Measurements from ENCODE around the gene CA6.
"Not testable (repeated sequence)": the region's sequence is repeated elsewhere in the genome, so short reads cannot be mapped to it uniquely, and the experiment has no call there.

The CA6 gene

DNA sequence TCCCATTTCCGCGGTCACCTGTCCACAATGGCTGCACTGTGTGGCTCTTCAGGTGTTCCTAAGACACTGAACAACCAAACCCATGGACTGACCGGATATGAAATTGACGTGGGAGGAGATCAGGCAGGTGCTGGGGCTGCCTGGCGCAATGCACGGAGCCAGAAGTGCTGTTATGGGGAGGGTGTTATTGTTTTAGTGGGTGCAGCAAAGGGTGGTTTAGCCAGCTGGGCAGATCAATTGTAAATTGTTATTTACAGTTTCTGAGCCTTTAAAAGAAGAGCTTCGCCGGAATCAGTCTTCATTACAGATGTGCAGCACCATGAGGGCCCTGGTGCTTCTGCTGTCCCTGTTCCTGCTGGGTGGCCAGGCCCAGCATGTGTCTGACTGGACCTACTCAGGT lies at the start of gene CA6:
Gene CA6, plus strand, starts transcription at position 301 of the 400 bp plus-strand sequence. Its CDS starts 19 bp downstream, at position 320.
- DNase-seq: no peak

DNA sequence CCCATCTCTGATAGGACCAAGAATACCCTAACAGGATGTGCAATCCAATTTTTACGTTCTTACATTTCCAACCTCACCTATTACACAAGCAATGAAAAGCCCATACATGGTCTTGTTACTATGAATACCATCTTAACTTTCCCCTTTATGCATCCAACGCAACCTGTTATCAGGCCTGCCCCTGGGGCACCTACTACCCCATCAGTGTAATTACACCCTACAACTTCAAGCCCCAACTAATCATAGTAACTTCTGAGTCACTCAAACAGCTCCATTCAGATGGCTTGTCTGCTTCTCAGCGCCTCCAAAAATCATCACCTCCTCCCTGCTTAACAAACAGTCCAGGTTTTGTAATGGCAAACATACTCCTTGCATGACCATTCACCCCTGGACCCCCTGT lies 48.9 kb upstream of the CA6 start:
- not testable (repeated sequence) for DNase-seq

DNA sequence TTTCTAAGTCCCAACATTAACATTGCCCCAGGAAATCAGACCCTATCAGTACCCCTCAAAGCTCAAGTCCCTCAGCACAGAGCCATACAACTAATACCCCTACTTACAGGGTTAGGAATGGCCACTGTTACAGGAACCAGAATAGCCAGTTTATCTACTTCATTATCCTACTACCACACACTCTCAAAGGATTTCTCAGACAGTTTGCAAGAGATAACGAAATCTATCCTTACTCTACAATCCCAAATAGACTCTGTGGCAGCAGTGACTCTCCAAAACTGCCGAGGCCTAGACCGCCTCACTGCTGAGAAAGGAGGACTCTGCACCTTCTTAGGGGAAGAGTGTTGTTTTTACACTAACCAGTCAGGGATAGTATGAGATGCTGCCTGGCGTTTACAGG lies 48.2 kb upstream of the CA6 start:
- not testable (repeated sequence) for DNase-seq

DNA sequence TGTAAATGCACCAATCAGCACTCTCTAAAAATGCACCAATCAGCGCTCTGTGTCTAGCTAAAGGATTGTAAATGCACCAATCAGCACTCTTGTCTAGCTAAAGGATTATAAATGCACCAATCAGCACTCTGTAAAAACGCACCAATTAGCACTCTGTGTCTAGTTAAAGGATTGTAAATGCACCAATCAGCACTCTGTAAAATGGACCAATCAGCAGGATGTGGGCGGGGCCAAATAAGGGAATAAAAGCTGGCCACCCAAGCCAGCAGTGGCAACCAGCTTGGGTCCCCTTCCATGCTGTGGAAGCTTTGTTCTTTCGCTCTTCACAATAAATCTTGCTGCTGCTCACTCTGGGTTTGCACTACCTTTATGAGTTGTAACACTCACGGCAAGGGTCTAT lies 47.2 kb upstream of the CA6 start:
- not testable (repeated sequence) for DNase-seq

DNA sequence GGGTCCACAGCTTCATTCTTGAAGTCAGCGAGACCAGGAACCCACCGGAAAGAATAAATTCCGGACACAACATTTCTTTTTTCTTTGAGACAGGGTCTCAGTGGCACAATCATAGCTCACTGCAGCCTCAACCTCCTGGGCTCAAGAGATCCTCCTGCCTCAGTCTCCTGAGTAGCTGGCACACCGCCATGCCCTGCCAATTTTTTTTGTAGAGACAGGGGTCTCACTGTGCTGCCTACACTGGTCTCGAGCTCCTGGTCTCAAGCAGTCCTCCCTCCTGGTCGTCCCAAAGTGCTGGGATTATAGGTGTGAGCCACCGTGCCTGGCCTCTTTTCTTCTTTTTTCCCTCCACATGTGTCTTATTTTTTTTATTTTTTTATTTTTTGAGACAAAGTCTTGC lies 46.6 kb upstream of the CA6 start:
- DNase-seq: no peak

DNA sequence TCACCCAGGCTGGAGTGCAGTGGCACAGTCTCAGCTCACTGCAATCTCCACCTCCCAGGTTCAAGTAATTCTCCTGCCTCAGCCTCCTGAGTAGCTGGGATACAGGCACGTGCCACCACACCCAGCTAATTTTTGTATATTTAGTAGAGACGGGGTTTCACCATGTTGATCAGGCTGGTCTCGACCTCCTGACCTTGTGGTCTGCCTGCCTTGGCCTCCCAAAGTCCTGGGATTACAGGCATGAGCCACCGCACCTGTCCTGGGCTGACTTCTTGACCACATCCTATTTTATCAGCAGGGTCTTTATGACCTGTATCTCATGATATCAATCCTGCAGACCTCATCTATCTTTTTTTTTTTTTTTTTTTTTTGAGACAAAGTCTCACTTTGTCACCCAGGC lies 45.0 kb upstream of the CA6 start:
- not testable (repeated sequence) for DNase-seq

DNA sequence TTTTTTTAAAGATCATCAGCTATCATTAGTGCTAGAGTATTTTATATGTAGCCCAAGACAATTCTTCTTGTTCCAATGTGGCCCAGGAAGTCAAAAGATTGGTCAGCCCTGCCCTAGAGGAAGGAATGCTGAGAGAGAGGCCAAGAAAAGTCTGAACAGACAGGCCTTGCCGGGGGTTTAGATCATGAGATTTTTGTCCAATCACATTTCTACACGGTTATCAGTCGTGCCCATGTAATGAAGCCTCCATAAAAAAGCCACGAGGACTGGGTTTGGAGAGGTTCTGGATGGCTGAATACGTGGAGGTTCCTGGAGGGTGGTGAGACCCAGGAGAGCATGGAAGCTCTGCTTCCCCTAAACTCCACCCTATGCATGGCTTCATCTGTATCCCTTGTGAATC lies 42.9 kb upstream of the CA6 start:
- DNase-seq: no peak

DNA sequence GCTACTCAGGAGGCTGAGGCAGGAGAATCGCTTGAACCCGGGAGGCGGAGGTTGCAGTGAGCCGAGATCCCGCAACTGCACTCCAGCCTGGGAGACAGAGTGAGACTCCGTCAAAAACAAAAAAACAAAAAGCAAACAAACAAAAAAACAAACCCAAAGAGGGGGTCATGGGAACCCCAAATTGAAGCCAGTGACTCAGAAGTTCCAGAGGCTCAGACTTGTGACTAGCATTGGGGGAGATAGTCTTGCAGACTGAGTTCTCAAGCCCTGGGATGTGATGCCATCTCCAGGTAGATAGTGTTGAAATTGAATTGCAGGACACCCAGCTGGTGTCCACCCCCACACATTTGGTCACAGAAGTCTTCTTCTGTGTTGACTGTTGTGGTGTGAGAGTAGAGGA lies 42.3 kb upstream of the CA6 start:
- no peak for DNase-seq

DNA sequence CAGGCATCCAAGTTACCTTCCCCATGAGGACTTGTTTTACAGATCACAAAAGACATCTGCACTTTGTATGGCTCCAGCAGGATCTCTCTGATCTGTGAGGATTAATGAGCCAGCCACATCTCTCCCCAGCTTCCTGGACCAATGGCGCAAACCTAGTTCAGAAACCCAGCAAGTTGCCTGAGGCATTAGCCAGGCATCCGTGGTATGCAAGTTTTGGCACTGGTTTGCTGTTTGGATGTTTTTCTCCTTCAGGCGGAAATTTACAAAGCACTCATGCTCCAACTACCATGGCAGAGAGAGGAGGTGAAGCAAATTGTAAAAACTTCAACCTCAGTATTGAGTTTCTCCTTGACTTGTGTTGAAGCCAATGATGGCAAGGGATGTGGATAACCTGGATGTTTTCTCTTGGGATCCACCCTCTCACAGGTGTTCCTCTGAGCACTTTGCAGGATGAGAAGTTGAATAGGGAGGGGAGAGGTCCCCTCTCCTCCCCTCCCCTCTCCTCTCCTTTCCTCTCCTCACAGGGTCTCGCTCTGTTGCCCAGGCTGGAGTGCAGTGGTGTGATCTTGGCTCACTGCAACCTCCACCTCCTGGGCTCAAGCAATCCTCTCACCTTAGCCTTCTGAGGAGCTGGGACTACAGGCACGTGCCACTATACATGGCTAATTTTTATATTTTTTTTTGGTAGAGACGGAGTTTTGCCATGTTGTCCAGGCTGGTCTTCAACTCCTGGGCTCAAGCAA lies 41.6 kb upstream of the CA6 start:
- peak; percentile 40 for DNase-seq

DNA sequence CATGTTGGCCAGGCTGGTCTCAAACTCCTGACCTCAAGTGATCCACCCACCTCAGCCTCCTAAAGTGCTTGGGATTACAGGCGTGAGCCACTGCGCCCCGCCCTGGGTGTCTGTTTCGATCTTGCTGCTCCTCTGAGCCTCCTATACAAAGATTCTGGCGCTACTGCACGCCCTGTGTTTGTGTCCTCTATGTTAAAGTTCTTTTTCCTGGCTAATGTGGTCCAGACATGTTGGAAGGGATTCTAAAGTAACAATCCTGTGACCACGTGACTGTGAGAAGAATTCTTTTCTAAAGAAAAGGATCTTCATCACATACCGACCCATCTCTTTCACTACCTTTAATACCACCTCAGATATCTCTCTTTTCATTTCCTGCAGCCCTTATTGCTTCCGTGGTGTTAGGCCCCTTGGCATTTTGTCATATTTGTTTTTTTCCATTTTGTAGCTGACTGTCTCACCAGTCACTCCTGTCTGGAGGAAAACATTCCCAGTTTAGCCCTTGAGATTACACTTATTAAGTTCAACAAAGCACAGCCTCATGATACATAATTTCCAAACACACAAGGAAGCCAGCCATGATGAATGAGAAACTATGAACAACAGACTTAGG lies 40.0 kb upstream of the CA6 start:
- no peak for DNase-seq

DNA sequence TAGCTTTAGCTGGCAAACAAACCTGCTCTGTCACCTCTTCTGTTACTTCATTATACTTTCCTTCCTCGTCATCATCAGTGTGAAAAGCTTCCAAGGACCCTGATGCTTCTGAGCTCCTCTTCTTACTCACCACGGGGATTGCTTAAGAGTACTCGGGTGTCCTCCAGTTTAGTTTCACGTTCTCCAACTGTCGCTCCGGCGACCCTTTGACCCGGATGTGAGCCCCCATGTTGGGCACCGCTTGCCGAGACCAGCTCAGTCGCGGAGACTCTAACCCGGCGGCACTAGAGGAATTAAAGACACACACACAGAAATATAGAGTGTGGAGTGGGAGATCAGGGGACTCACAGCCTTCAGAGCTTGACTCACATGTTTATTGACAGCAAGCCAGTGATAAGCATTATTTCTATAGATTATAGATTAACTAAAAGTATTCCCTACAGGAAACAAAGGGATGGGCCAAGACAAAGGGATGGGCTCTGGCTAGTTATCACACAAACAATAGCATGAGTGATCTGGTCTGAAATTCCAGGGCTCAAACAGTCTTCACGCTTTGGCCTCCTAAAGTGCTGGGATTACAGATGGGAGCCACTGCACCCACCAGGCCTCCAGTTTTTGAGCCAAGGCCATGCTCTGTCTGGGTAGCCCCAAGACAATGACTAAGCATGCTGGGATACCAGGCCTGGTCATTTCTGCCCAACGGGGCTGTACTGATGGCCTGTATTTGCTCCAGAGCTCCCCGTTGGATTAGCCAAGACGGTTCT lies 37.1 kb upstream of the CA6 start:
- no peak for DNase-seq

DNA sequence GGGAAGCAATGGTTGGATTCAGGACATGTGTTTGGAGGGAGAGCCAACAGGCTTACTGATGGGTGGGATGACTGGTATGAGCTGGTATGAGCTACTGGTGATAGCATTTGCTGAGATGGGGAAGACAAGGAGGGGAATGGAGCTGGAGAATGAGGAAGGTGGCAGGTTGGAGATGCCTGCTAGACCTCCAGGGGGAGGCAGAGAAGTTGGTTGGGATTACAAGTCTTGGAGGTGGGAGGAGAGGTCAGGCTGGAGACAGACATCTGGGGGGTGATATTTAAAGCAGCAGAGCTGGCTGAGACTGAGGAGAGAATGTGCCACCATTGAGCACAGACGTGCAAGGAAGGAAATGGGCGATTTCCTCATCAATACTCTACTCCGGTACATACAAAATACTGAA lies 35.3 kb upstream of the CA6 start:
- DNase-seq: no peak

DNA sequence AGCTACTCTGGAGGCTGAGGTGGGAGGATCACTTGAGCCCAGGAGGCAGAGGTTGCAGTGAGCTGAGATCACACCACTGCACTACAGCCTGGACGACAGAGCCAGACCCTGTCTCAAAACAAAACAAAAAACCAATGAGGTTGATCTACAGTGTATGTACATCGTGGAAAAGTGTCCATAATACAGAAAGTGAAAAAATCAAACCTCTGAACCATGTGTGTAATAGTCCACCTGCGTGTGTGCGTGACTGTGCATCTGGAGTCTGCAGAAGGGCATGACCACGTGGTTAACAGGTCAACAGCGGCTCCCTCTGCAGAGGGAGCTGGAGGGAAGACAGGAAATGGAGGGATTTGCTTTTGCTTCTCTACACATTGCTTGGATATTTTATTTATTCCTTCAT lies 34.8 kb upstream of the CA6 start:
- no peak for DNase-seq

DNA sequence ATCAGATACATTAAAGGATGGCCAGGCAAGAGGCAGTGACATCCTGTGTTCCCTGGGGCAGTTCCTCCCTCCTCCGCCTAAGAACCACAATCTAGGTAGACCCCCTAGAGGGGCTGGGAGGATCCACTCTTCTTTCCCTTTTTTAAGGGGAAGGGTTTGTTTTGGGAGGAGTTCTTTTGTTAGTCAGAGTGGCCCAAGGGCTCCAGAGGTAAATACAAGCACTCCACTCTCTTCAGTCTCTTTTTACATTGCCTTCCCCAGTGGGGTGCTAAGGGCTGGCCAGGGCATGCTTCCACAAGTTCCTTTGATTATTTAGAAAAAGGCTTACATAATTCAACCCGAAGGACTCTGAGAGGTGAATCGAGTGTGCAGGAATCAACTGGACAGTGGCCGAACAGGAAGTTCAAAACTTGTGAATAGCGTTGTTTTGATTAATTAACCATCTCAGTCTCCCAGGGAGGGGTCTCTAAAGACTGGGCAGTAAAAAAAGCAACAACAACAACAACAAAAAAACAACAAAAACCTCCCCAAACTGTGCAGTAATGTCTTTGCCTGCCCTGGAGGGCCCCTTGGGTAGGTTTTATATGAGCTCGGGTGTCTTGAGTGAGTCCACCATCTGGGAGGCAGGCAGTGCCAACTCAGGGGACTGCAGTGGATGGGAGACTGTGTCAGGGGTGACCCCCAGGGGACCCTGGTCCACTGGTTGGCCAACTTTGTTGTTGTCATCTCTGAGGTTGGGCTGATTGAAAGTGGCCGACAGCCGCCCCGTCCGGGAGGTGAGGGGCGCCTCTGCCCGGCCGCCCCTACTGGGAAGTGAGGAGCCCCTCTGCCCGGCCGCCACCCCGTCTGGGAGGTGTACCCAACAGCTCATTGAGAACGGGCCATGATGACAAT lies 34.0 kb upstream of the CA6 start:
- no peak for DNase-seq

DNA sequence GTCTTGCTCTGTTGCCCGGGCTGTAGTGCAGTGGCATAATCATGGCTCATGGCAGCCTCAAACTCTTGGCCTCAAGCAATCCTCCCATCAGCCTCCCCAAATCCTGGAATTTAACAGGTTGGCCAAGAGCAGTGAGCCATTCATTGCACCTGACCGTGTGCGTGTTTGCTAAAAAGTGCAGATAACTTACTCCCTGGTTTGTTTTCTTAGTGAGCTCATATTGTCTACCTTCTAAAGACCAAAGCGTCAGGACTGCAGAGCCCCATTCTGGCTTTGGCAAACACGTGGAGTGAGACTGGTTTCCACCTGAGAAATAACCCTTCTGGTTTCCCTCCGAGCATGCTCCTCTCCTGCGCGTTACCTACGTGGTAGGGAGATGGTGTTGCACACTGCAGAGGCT lies 32.2 kb upstream of the CA6 start:
- DNase-seq: no peak

DNA sequence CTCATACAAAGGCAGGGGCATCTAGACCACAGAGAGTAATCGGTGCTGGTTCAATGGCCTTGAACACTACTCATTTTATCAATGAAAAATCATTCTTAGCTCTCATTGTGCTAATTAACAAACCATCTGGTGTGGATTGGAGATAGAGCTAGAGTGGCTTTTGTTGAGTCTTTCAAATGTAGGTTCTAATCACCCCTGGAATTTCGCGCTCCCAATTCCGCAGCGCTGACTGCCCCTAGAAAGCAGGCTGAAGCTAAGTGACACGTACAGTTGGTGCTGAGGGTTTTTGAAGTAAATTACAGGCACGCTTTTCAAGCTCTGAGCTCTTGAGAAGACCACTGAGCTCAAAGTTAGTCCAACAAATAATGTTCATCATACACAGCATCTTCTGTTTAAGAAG lies 31.2 kb upstream of the CA6 start:
- DNase-seq: no peak

DNA sequence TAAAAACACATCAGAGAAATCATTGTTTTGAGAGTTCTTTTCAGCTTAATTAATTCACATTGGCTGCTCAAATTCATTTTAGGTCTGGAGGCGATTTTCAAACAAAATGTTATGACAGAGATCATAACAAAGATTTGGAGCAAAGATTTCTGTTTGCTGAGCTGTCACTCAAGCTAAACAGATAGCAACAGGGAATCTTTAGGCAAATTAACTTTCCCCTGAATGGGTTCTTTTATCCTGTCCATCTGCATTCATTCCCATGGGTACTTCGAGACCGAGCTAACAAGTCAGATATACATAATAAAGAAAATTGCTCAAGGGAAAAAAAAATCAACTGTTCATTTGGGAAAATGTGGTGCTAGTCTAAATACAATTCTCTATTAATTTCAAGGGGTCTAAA lies 30.2 kb upstream of the CA6 start:
- DNase-seq: no peak

DNA sequence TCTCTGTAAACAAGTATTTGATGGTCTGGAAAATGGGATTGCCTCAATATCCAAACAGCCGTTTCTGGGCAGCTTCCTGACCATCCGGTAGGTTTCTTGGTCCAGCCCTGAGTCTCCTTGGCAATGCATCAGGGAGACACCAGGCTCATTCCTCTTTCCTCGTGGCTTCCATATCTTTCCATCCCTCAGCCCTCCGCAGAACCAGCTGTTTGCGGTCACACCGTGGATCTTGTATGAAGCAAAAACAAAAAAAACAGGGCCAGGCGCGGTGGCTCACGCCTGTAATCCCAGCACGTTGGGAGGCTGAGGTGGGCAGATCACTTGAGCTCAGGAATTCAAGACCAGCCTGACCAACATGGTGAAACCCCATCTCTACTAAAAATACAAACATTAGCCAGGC lies 28.1 kb upstream of the CA6 start:
- not testable (repeated sequence) for DNase-seq

DNA sequence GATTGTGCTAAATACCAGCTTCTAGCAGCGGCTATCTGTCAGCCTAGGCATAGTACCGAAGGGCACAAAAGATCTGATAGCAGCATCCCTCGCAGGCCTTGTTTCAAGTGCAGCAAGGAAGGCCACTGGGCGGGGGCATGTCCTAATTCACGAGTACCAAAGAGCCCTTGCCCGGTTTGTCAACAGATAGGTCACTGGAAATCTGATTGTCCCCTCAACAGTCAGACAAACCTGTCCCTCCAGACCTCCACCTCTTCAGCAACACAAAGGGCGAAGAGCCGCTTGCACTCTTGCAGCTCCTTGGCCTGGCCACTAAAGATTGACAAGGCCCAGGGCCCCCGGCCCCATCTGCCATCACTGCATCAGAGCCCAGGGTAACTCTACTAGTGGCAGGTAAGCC lies 22.7 kb upstream of the CA6 start:
- no peak for DNase-seq

DNA sequence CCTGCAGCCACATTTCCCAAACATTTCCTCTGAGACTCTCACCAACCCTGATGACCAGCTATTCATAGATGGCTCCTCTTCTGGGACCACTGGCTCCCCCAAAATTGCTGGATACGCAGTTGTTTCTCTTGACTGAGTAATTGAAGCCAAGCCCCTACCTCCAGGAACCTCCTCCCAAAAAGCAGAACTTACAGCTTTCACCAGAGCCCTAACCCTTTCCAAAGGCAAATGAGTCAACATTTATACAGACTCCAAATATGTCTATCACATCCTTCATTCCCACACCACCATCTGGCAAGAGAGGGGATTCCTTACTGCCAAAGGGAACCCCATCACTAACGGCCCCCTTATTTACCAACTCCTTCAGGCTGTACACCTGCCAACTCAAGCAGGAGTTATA lies 20.3 kb upstream of the CA6 start:
- DNase-seq: no peak

DNA sequence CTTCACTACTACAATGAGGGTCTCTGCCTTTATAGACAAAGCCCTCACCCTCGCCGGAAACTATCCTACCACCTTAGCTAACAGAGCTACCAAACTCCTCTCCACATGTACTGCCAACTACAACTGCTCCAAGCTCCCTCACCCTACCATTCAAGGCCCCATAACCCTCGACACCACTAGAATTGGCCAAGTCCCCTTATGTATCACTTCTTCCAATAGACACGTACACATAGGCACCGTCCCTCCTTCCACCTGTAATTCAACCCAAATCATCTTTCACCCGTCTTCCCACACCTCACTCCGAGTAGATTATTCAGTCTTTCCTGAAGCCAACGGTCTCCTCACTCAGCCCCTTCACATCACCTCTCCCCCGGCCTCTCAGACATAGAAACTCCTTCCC lies 19.7 kb upstream of the CA6 start:
- DNase-seq: no peak

DNA sequence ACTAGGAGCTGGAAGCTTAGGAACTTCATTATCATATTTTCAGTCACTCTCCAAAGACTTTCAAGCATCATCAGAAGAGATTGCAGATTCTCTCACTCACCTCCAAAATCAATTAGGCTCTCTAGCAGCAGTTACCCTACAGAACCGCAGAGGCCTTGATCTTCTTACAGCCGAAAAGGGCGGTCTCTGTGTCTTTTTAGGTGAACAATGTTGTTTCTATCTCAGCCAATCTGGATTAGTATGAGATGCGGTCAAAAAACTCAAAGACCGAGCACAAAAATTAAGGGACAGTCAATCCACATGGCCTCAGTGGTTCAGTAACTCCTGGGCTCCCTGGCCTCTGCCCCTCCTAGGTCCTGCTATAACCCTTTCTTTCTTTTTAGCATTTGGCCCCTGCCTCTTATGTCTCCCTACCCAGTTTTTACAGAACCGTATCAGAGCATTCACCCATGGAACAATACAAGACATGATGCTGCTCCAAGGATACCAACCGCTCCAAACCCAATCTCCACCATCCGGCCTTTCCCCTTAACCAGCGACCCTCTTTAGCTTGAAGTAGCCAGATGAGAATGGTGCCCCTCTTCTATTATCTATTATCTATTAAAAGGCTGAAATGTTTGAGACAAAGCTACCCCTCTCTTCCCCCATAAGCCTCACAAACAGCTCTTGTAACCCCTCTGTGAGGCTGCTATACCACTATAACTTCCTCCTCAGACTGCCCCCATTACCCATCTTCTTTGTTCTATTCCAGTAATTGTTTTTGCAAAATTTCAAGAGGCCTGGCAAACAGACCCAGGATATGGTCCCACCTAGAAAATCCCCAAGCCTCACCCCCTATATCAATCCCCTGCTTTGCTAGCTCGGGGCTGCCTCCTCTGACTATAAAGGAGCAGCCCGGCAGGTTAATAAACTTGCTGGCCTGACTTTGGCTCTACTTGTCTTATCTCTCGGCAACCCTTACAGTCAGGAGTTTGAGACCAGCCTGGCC lies 18.7 kb upstream of the CA6 start:
- DNase-seq: no peak
